ENCODE measurements around the gene KIF3A.

The KIF3A gene

DNA sequence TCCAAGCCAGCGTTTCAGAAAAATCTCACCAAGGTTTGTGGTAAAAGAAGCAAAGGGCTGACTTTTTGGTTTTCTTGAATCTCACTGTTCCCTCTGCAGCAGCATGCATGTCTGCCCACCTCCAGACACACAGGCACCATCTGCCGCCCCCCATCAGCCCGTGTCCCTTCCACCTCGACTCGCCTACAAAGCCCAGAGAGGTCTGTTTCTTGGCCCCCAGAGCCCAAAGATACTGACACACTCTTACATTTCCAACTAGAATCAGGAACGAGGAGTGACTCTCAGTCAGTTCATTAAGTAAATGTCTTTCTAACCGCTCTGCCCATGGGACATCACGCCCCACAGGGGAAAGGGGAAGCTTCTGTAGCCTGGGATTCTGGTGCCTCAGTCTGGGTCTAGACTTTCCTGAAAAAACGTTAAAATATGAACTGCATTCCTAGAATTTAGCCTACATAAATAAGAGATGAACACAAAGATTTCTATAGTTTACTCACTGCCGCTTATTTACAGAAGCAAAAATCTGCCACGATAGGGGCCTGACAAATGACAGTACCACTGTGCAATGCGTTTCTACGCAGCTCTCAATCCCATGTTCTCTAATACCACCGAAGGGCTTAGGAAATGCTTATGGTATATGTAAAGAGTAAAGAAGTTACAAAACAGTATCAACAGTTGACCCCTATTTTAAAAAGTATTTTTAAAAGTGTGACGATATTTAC is 59.5 kb downstream of the KIF3A start:
- no peak for DNase-seq (ENCODE audit: low read depth)

DNA sequence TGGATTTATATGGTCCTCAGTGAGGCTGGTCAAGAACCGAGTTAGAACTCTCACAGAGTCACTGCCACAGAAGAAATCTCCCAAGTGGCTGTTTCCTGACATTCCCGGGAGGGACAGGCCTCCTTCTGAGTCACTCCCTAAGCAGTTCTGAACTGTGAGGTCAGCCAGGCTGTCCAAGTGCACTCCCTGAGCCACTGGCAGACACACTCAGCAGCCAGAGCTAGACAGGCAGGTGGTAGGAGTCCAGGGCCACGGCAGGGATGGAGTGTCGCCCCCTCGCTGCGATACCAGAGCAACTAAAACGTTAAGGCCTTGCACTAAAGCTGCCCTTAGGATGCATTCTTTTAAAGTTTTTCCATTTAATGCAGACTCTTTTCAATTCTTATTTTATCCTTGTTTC is 60.2 kb downstream of the KIF3A start:
- no peak for DNase-seq (ENCODE audit: low read depth)

DNA sequence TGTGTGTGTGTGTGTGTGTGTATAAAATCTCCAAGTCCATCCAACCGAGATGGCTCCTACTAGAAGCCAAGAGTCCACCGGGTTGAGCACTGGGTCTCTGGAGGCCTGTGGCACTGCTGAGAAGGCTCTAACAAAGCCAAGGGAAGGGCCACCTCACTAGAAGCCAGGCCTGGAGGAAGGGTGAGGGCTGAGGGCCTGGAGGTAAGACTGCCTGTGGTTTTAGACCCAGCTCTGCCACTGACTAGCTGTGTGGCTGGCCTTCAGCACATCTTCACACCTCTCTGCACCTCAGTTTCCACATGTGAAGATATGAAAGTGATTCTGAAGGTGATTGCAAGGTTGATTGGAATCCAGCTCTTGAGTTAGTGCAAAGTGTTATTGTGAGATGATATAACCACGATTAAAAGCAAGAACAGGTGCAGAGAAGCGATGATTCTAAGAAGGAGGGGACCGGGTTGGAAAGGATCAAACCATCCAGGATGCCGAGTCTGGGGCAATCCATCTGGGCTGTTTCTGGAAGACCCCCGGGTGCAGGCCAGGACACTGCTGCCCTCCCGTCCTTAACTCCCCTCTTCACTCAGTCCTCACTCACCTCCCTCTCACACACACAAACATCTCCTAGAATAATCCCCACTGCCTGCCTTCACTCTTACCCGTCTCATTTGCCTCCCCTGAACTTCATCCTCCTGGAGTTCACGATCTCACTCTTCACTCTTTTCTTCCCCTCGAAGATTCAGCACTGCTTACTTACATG is 61.2 kb downstream of the KIF3A start:
- DNase-seq (ENCODE audit: low read depth): no peak

DNA sequence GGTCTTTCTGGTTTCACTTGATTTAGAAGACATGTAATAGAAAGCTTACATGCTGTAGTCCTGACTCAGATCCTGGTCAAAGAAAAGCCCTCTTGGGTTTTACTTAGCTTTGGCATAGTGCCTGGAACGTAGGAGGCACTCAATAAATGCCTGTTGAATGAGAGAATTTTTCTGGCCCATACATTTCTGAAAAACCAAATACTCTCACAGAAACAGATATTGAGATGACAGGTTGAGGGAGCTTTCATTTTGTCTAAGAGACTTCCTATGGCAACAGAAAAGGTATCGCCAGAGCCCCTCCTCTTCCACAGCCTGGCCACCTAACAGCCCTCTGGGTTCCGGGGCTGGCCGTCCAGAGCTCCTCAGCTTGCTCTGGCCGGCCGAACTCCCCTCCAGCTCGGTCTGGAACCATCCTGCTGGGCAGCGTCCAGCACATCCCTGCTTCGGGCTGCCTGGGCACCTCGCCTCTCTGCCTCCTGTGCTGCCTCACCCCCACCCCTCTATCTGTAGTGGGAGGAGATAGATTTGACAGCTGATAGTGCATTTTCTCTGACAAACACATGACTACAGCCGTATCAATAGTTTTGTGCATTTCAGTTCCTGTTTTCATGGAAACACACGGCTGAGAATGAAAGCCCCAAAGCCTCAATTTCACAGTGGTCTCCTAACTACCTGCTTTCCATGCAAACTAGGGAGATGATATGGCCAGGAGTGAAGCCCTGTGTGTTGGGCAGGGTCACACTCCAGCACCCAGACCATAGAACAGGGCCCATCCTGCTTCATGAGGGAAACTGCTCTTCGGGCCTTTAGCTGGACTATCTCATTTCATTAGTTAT is 62.5 kb downstream of the KIF3A start:
- no peak for DNase-seq (ENCODE audit: low read depth)

DNA sequence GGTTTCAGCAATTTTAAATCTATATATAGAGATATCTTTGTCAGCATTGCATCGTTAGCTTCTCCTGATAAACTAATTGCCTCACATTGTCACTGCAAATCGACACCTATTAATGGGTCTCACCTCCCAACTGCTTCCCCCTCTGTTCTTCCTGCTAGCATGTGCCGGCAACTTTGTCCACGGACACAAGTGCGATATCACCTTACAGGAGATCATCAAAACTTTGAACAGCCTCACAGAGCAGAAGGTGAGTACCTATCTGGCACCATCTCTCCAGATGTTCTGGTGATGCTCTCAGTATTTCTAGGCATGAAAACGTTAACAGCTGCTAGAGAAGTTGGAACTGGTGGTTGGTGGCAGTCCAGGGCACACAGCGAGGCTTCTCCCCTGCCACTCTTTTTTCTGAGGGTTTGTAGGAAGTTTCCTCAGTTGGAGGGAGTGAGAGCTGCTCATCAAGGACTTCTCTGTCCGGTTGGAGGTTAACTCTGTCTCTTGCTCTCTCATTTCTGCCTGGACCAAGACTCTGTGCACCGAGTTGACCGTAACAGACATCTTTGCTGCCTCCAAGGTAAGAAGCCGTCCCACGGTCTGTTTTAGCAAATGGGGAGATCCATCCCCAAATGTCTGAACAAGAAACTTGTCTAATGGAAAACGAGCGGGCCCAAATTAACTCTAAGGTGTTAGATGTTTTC is 63.3 kb downstream of the KIF3A start, which contains the start of gene IL4:
IL4 (plus strand) TSS at position 51 of the 692 bp plus-strand sequence; CDS start at position 113, 62 bp downstream.
- no peak for DNase-seq (ENCODE audit: low read depth)

DNA sequence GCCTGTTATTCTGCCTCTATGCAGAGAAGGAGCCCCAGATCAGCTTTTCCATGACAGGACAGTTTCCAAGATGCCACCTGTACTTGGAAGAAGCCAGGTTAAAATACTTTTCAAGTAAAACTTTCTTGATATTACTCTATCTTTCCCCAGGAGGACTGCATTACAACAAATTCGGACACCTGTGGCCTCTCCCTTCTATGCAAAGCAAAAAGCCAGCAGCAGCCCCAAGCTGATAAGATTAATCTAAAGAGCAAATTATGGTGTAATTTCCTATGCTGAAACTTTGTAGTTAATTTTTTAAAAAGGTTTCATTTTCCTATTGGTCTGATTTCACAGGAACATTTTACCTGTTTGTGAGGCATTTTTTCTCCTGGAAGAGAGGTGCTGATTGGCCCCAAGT is 63.9 kb downstream of the KIF3A start:
- no peak for DNase-seq (ENCODE audit: low read depth)

DNA sequence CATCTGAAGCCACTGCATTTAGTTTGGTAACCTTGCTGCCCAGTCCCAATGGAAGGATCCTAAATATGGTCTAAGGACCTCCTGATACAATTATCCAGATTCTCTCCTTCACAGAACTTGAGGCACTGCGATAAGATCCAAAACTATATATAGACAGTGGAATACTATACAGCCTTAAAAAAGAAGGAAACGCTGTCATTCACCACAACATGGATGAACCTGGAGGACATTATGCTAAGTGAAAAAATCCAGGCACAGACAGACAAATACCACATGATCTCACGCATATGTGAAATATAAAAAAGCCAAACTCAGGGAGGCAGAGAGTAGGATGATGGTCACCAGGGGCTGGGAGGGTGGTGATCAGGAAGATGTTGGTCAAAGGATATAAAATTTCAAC is 66.3 kb downstream of the KIF3A start:
- no peak for DNase-seq (ENCODE audit: low read depth)

DNA sequence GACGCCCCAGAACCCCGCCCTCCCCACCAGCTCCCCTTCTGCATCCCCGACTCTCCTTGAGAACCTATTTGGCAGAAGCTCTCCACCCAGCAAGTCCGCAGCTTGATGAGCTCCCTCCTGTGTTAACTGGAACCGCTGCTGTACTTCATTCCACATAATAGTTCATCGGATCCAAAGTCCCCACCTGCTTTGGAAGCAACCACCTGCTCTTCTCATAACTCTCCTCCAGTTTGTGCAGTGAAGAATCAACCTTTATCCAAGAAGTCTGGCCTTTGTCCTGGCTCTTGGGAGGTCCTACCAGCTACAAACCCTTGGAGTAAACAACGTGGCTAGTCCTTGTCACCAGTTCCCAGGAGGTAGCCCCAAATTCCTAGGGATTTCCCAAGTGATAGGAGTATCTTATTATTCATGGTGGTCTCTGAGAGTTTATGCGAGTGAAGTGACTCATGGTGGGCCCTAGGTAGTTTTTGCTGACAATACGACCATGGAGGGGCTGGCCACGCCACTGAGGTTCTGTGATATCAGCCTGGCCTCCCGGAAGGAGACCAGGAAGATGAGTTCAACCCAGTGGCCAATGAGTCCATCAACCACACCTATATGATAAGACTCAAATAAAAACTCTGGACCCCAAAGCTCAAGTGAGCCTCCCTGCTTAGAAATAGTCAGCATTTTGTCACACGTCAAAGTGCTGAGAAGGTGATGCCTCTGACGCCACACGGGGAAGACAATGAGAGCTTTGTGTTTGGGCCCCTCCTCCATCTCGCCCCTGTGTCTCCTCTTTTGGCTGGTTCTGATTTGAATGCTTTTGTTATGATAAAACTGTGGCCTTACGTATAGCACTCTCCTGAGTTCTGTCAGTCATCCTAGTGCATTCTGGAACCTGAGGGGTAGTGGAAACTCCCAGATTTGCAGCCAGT is 67.1 kb downstream of the KIF3A start:
- no peak for DNase-seq (ENCODE audit: low read depth)

DNA sequence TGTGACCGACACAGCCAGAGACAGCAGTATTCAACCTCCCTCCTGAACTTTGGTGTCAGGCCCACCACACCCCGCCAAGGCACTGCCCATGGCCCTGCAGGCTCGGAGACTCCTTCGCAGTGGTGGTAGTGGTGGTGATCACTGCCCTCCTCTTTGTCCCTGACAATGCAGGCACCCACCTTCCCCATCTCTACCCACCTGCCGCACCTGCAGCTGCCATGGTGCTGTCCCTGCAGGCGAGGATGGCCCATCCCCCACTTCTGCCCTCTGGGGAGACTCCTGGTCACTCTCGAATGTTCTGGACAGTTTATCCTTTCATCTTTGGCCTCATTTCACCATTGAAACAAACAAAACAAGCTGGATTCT is 67.9 kb downstream of the KIF3A start:
- no peak for DNase-seq (ENCODE audit: low read depth)

DNA sequence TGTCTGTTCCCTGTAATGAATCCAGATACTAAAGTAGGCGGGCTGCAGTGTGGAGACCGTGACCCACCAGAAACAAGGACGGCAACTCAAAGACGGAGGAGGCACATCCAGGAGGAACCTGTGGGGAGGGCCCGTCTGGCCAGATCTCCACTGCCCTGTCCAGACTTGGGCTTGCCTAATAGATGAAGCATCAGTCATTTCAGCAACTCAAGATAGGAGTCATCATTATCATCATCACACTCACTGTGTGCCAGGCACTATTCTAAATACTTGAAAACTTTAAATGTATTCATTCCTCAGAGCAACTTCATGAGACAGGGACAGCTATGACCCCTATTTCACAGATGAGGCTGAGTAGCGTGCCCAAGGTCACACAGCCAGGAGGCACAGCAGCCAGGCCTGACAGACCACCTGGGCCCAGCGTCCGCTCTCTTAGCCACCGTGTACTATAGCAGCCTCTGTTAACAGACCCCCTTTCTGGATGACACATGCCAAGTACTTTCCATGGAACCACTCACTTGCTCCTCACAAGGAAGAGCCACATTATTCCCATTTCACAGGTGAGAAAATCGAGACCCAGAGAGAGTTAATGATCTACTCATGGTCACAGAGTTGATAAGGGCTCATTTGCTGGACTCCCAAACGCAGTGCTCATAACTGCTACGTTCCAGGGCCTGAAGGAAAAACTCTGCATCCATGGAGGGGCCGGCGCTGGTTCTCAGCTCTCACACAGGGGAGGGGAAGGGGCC is 68.5 kb downstream of the KIF3A start:
- DNase-seq (ENCODE audit: low read depth): no peak

DNA sequence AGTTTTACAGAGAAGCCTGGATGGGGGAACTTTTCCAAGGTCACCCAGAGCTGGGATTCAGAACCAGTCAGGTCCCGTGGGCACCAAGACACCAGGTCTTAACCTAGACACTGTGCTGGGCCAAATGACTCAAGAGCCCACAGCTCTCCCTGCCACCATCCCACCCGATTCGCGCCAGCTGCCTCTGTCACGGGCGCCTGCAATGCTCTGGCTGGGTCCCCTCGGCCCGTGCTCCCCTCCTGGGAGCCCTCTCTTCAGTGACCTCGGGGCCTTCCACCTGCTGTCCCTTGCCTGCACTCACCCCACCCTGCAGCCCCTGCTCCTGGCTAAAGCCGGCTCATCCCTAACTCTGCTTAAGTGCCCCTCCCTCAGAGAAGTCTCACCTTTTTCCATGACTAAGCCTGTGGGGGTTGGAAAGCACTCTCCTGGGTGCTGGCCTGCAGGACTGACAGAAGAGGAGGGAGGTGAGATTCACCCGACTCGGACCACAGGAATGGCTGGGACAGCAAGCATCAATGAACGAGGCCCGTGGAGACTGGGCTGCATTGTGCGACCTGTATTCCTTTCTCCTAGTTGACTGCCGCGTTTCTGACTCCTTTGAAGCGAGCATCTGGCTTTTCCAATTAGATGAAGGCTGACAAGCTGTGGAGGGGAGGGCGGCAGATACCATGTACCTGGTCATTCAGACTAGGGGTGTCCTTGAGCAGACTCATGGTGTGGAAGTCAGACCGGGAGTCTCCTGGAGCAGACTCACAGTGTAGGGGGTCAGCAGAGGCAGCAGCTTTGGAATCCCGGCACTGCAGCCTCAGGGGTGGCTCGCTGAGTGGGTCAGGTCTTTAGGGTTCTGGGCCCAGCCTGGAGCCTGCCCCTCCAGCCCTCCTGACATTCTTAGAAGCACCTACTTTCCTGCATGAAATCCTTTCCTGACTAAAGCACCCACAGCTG is 69.3 kb downstream of the KIF3A start:
- DNase-seq (ENCODE audit: low read depth): no peak

DNA sequence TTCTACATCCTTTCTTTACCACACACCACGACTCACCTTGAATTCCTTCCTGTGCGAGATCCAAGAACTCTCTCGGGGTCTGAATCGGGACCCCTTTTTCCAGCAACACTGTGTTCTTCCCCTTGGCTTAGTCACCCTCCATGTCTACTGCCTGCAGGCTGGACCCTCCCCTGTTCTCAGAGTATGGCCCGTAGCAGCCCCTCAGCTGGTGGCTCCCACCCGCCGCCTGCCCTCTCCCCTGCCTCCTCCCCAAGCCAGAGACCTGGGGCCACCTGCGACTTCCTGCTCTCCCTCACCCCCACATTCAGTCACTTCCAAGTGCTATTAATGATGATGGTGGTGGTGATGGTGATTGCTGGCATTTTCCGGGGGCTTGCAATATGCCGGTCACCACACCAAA is 70.0 kb downstream of the KIF3A start:
- no peak for DNase-seq (ENCODE audit: low read depth)

DNA sequence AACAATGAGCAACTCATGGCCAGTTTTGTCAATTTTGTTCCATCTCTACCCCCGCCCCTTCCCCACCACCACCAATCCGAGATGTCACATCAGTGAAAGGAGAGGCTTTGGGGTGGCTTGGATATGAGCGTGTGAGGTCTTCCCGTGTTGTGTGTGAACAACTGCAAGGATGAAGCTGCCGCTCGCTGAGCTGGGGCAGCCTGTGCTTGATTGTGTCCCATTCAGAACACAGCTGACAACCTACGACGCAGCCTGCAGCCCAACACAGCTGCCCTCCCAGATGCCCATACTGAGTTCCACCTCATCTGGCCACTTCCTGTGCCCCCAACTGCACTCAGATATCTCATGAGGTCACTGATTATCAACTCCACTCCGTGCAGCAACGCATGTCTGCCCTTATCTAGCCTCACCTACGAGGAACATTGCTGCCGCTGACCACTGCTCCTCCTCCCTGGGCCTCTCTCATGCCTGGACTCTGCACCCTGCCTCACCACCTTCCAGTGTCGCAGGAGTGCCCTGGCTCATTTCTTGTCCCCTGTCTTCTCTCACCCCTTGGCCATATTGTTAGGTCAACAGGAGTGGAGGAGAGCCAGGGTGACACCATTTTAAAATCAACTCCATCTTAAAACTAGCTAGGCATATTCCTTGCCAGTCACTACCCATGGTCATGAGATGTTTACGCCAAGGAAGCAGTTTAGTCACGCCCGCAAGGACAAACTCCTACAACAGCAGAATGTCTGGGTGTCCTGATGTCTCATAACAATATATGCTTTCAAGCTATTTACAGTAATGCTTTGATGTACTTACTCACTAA is 70.8 kb downstream of the KIF3A start:
- DNase-seq (ENCODE audit: low read depth): no peak

DNA sequence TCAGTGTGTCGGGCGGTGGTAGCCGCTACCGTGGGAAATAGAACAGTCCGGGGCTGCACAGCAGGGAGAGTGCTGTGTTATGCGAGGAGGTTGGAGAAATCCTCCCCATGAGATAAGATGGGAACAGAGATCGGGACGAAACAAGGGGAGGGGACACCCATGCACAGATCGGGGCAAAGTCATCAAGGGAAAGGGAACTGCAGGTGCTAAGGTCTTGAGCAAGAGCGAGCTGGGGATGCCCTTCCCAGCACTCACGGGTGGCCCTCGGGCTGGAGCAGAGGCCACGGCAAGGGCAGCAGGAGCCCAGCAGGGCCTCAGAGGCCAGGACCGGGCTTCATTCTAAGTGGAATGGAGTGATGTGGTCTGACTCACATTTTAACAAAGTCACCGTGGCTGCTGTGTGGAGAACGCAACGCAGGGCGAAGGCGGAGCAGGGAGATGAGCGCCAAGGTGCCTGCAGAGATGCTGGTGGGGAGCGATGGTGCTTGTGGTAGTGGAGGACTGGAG is 71.7 kb downstream of the KIF3A start:
- DNase-seq (ENCODE audit: low read depth): no peak

DNA sequence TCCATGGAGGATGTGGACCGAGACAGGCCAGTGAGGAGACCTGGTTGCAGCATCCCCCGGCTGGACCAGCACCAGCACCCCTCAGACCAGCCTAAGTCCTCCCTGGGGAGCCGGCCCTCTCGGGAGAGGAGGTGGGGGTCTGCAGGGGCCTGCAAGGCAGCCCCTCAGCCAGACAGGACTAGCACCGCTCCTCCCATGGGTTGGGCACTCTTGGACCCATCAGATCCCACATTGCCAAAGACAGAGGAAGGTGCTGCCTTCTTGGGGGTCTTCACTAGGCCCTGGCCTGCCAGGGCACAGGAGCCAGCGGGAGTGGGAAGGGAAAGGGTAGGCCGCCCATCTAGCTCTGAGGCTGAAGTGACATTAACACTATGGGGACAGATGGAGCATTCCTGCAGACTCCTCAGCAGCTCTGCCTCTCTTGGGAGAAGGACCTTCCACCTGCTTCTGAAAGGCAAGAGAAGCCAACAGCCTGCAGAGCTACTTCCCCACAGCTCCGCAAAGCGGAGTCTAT is 72.6 kb downstream of the KIF3A start:
- no peak for DNase-seq (ENCODE audit: low read depth)

DNA sequence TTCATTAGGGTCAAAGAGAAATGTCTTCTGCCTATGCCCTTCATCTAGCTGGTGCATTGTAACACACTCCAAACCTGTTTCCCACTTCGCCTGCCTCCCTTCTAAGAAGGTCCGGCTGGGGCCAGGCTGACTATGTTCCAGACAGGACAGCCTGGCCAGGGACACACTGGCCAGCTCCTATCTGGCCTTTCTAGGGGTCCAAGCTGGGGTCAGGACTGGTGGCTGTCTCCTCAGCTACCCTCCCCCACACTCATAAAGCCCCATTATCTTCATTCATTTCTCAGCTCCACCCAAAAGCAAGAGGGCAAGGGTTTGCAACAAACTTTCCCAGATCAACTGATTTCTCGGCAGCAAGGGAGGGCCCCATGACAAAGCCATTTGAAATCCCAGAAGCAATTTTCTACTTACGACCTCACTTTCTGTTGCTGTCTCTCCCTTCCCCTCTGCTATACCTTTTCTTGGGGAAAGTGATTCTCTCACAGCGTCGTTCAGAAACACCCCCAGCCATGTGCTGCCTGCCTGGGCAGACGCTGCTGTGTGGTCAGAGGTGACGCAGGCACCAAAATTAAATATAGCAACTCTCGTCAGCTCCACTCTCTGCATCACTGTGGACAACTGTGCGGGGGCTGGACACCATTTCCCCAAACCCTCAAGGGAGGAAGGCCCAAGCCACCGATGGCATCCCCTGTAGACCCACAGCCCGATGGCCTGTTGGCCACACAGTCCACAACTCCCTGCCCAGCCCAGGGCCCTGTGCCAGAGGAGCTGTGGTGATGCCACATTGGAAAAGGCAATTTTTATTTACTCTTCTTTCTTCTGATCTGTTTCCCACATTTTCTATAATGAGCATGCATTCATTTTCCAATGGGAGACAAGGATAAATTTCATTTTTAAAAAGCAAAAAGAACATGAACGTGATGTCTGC is 73.3 kb downstream of the KIF3A start:
- no peak for DNase-seq (ENCODE audit: low read depth)
